Effector memory CD4-positive, alpha-beta T cell (primary cell): ENCODE results near the gene SEMA5B.

Experiments
- DNase-seq, 3 donors: peaks; one replicate each; pipeline ENCODE4 v3.0.0-alpha.2; 2020
- H3K27ac ChIP-seq: 2 replicates; pipeline ENCODE4 v1.7.0; 2013; ENCODE audit warnings: mild to moderate bottlenecking, low read length, moderate library complexity; ENCODE audit not compliant: insufficient read depth, poor library complexity, severe bottlenecking
- H3K27me3 ChIP-seq: replicated peaks from 2 replicates; pipeline ENCODE4 v1.7.0; 2013; ENCODE audit warnings: mild to moderate bottlenecking, low read length; ENCODE audit not compliant: insufficient read depth, control insufficient read depth, poor library complexity, severe bottlenecking
- H3K36me3 ChIP-seq: 2 replicates; pipeline ENCODE4 v1.7.0; 2013; ENCODE audit warnings: mild to moderate bottlenecking, low read length, moderate library complexity; ENCODE audit not compliant: control insufficient read depth, insufficient read depth
- H3K4me1 ChIP-seq: 2 replicates; pipeline ENCODE4 v1.7.0; 2013; ENCODE audit warnings: low read length, mild to moderate bottlenecking; ENCODE audit not compliant: control insufficient read depth, insufficient read depth, poor library complexity, severe bottlenecking
- H3K4me3 ChIP-seq: 2 replicates; pipeline ENCODE4 v1.7.0; 2013; ENCODE audit warnings: low read length, low read depth, mild to moderate bottlenecking; ENCODE audit not compliant: insufficient read depth, poor library complexity, severe bottlenecking
- H3K9me3 ChIP-seq: 2 replicates; pipeline ENCODE4 v1.7.0; 2013; ENCODE audit warnings: mild to moderate bottlenecking, low read length, moderate library complexity; ENCODE audit not compliant: control insufficient read depth

The SEMA5B gene

DNA sequence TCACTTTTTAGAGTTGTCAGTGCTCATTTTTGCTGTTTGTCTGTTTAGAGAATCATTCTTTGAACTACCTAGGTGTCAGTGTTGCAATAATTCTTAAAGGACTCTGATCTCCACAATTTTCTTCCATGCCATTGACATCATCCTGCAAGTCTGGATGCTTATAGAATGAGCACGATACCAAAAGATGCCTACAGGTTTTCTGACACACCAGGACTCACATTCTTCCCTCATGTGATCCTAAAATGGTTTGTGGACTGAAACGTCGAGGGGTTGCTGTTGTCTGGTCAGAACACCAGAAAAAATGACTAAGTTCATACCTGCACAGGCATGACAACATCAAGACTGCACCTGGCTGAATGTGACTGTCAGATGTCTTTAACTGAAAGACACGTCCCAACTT lies 95.9 kb downstream of the SEMA5B start:
- Histone ChIP-seq H3K4me1 (no peaks in the 10 kb centered on the region), H3K36me3 (no peaks in the 10 kb centered on the region), H3K27ac (no peak overlapping the region), H3K27me3 (no peaks in the 10 kb centered on the region), H3K4me3 (no peak overlapping the region), H3K9me3 (no peaks in the 10 kb centered on the region)
- DNase-seq: no peak

DNA sequence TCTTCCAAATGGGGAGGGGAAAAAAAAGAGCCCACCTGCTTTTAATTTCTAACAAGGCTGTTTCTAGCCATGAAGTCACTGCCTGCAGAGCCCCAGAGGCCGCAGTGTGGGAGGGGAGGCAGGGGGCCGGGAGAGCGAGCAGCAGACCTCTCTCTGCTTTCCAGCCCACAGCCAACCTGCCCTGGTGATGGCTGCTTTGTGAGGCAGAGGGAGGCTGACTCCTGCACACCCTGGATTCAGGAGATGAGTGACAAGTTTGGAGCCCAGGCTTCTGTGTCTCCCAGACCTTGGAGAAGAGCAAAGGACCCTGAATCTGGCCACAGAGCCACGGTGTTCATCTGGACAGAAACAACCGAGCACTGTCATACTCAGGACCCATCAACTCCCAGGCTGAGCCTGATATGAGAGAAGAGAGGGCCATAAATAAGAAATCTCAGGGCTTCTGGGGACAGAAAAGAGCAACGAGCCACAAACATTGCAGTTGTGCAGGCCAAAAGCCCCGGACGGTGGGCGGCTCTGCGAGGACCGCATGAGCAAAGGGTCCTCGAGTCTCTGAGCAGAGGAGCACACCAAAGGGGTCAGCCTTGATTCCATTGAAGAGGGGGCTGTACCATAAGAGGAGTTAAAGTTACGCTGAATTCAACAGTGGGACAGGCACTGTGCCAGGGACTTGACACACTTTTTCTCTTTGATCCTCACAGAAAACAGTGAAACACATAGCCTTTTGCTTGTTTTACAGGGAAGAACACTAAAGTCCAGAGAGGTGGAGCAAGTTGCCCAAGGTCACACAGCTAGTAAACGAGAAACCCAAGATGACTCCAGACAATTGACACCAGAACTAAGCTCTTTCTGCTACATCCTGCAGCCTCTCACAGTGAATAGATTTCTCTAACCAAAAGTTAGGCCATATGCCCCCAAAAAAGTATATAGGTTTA lies 97.2 kb downstream of the SEMA5B start:
- no peak overlapping the region for H3K4me3 ChIP-seq

DNA sequence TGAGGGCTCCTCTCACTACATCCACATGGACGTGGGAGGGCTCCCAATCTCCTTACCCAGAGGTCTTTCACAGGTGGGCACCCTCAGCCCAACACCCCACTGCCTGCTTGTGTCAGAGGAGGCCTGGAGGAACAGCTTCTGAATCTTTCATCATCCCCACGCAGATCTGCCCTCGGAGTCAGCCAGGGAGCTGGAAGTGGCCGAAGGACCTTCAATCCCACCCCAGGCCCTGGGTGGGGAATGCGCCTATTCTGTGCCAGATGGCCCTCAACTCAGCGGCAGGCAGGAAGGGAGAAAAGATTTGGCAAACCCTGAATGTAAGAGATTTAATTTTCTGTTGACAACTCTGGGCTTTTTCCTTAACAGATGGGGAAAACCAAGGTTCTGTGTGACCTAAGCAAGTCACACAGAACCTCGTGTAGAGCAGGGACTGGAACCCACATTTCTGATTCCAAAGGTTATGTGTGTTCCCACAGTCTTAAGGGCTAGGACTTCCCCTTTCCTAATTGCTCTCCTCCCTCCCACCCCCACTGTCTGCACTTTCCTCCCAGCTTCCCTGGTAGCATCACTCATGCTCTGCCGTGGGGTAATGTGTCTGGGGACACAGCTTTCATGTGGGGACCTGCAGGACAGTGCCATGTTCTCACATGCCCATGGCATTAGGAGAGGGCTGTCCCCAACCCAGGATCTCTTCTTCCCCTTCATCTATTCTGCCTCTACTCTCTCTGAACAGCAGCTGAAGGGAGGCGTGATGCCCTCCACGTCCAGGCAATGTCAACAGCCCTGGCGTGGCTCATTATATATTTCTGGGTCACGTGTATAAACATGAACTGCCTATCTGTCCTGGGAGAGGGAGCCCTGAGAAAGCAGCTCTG lies 98.1 kb downstream of the SEMA5B start:
- no peak for DNase-seq
- Histone ChIP-seq H3K9me3 (no peaks in the 10 kb centered on the region), H3K4me1 (no peaks in the 10 kb centered on the region), H3K27ac (no peak overlapping the region), H3K4me3 (no peak overlapping the region), H3K36me3 (no peaks in the 10 kb centered on the region), H3K27me3 (no peaks in the 10 kb centered on the region)

More for the DNA sequence above, 97.2 kb downstream of the SEMA5B start:
- Histone ChIP-seq H3K27ac (no peak overlapping the region), H3K36me3 (no peaks in the 10 kb centered on the region), H3K9me3 (no peaks in the 10 kb centered on the region), H3K4me1 (no peaks in the 10 kb centered on the region), H3K27me3 (no peaks in the 10 kb centered on the region)
- DNase-seq: no peak

DNA sequence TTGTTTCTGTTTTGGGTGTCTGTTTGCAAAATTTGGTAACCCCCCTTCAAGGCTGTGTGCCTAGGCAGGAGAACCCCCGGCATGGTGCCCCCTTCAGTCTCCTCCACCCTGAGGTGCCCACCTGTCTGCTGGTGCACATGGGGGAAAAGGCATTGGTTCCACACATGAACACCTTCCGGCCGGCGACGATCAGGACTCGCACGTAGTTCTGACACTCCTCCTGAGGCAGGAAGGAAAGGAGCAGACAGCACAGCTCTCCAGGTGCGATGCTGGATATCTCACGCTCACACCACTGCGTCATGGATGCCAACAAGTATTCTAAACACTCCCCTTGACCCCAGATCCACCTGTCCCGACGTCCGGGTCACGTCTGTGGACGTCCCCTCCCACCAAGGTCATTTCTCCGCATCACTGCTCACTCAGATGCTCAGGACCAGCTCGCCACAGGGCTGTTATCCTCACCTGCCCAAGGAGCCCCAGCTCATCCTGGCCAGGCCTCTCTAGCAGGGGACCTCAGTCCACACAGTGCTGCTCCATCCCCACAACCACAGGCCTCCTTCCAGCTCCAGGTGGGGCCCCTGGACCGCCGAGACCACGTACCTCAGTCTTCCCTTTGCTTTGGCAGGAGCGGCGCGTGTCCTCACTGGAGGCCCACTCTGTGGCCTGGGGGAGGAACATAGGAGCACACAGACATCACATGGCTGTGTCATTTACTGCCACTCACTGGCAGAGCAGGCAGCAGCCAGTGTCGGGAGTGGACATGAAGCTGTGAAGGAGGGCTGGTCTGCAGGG lies 99.0 kb downstream of the SEMA5B start:
- H3K36me3 ChIP-seq: no peaks in the 10 kb centered on the region
- H3K27ac ChIP-seq: no peak overlapping the region
- no peak overlapping the region for H3K4me3 ChIP-seq
- peaks cover 2% of the 10 kb centered on the region for H3K27me3 ChIP-seq
- H3K9me3 ChIP-seq: no peaks in the 10 kb centered on the region
- DNase-seq: no peak
- H3K4me1 ChIP-seq: no peaks in the 10 kb centered on the region

DNA sequence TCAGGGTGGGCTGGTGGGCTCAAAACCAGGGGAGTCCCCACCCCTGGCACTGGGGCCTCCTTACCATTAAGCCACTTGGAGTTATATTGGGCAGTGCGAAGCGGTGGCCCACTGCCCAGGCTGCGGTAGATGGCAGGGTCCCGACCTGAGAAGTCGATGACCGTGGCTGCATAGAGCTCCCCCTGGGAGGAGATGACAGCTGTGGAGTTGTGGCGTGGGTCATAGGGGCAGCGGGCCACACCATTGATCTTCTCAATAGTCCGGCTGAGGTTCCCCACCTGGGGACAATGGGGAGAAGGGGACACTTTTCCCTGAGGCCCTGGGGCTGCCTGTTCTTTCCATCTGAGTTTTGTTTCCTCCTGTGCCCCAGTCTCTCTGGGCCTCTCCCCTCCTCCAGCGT lies 99.8 kb downstream of the SEMA5B start:
- Histone ChIP-seq H3K36me3 (no peaks in the 10 kb centered on the region), H3K27ac (no peak overlapping the region), H3K9me3 (no peaks in the 10 kb centered on the region), H3K4me1 (no peaks in the 10 kb centered on the region), H3K27me3 (peaks cover 7% of the 10 kb centered on the region), H3K4me3 (no peak overlapping the region)
- no peak for DNase-seq

DNA sequence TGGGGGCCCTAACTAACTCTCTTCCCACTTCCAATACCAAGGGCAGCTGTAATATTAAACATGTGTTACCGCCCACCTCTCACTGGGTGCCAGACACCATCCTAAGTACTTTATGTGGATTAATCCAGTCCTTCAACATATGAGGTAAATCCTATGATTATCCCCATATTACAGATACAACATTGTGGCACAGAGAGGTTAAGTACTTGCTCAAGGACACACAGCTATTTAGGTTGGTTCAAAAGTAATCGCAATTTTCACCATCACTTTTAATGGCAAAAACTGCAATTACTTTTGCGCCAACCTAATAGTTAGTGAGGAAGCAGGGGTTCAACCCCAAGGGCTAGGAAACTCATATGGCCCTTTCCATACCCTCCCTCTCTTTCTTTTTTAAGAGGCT lies 100.8 kb downstream of the SEMA5B start:
- Histone ChIP-seq H3K27me3 (peaks cover 7% of the 10 kb centered on the region), H3K9me3 (no peaks in the 10 kb centered on the region), H3K4me3 (no peak overlapping the region), H3K36me3 (no peaks in the 10 kb centered on the region), H3K4me1 (peaks cover 4% of the 10 kb centered on the region), H3K27ac (no peak overlapping the region)
- DNase-seq: no peak

DNA sequence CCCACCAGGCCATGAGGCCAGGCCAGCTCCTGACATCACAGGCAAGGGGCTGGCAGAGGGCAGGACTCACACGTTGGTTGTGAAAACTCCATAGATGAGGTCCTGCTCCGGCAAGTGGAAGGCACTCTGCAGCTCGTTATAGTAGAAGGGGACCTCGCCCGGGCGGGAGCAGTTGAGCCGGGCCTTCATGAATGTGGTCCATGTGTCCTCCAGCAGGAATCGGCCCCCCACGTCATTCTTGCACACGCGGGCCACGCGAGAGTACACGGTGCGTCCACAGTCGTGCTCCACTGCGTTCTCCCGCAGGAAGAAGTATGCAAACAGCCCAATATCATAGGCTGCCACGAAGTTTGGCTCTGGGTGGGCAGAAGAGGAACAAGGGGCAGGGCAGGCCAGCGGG lies 101.2 kb downstream of the SEMA5B start:
- H3K27ac ChIP-seq: no peak overlapping the region
- no peaks in the 10 kb centered on the region for H3K36me3 ChIP-seq
- no peaks in the 10 kb centered on the region for H3K9me3 ChIP-seq
- DNase-seq: no peak
- no peak overlapping the region for H3K4me3 ChIP-seq
- H3K4me1 ChIP-seq: peaks cover 4% of the 10 kb centered on the region
- peaks cover 7% of the 10 kb centered on the region for H3K27me3 ChIP-seq

DNA sequence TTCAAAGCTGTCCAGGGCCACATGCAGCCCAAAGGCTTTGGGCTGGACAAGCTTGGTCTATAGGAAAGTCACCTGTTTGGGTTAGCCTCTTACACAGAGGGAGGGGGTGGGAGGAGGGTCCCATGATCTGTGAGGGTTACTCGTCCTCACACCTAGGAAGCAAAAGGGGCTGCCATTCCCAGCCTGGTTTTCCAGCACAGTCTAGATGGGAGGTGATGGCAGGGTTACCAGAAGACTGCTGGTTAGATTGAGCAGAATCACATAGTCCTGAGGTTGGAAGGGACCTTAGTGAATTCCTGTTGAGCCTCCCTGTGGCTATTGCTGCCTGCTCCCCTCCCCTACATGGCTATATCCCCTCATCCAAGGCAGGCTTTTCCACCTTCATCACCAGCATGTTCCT lies 101.8 kb downstream of the SEMA5B start:
- DNase-seq: no peak
- Histone ChIP-seq H3K27ac (no peak overlapping the region), H3K36me3 (no peaks in the 10 kb centered on the region), H3K4me3 (no peak overlapping the region), H3K9me3 (no peaks in the 10 kb centered on the region), H3K27me3 (peaks cover 7% of the 10 kb centered on the region), H3K4me1 (peaks cover 4% of the 10 kb centered on the region)

DNA sequence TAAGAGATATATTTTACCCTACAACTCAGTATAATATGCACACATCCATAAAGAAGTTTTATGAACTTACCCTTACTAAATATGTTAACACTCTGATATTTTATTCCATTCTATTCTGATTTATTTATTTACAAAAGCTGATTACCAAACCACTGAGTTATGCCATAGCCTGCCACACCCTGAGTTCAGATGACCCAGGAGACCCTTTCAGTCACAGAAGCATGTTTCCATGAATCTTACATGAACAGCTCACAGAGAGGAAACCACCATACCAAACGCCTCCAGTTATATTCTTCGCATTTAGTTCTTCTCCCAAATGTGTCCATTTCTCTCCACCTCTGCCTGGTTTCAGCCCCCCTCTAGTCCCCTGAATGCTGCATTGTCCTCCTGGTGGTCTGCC lies 103.5 kb downstream of the SEMA5B start:
- no peak overlapping the region for H3K4me3 ChIP-seq
- H3K27ac ChIP-seq: no peak overlapping the region
- DNase-seq: no peak
- no peaks in the 10 kb centered on the region for H3K9me3 ChIP-seq
- H3K27me3 ChIP-seq: peaks cover 7% of the 10 kb centered on the region
- H3K36me3 ChIP-seq: no peaks in the 10 kb centered on the region
- peaks cover 4% of the 10 kb centered on the region for H3K4me1 ChIP-seq
